T-helper 2 cell treated with Interferon-gamma antibody and Interleukin-4, amounts not matched to agents 100 ng/mL and 5 ng/mL, for 36 hours (primary cell): Measurements from ENCODE around the gene SCRN1. TPM values are rescaled to one million over a fixed set of nuclear protein-coding genes. Genes with fewer than 3 reads are reported as not detected.
"Not testable (repeated sequence)": the region's sequence is repeated elsewhere in the genome, so short reads cannot be mapped to it uniquely, and the experiment has no call there.

Experiments
- intact Hi-C: fragments of 100-400 bp; cut with micrococcal nuclease; formaldehyde crosslinking; loops from one replicate; pipeline ENCODE4 v1.15.1; 2023
- total RNA-seq: library from RNA; stranded (reverse); gene quantifications from 2 replicates; pipeline ENCODE4 v1.2.3, GENCODE V29; 2022

The SCRN1 gene
- total RNA-seq, 1 donor from 2014 or later = 0.48 TPM

DNA sequence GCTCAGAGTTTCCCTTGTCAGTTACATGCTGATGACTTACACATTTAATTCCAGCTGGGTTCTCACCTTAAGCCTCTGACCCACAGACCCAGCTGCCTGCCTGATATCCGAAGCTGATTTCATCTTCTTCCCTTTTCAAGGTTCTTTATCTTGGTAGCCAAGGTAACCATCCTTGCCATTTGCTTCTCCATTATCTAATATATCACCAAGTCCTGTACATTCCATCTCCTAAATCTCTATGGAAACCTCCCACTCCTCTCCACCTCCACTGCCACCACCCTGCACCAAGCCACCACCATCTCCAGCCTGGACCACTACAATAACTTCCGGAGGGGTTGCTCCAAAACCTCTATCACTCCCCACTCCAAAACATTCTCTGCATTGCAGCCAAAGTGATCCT is 19.9 kb downstream of the SCRN1 start:
- intact Hi-C loops = no loop called here

DNA sequence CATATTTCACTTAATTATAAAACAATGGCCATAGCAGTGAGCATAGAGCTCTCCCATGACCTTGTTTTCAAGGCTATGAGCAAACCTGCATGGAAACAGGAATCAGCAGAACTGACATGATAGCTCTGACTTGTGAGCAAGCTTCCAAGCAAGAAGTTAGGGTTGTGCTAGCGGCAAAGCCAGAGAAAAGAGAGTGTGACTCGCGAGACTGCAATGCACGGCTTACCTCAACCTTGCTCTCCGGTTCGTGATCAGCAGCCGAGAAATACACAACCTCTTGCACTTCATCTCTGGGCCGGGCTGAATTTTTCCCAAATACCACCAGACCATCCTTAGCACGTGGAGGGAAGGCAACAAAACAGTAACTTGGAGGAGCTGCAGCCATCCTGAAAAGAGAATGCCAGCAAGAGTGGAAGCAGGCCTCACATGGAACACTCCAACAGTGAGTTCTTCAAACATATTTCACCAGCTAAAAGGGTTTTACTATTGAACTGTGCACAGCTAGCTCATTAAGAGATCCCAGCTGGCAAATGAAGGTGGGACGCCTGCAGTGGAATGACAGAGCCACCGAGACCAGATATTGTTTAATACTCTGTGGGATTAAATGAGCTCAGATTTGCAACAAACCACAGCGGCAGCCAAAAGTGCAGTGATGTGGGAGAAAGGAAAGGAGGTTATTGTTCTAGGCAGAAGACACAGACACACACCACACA is 20.8 kb downstream of the SCRN1 start:
- intact Hi-C loops = no loop called here

DNA sequence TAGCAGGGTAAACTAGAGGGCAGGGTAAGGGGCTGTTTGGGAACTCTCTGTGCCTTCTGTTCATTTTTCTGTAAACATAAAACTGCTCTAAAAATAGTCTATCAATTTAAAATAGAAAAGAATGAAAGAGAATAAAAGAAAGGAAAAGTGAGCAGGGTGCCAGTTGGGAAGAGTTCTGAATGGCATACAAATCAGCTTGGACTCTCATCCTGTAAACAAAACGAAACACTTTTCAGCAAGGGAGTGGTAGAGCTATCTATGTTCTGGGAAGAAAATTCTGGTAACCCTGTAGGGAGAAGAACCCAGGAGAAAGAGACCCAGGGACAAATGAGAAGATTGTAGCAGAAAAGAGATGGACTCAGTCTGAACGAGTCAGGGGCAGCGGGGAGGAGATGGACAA is 24.6 kb downstream of the SCRN1 start:
- intact Hi-C loops = no loop called here

DNA sequence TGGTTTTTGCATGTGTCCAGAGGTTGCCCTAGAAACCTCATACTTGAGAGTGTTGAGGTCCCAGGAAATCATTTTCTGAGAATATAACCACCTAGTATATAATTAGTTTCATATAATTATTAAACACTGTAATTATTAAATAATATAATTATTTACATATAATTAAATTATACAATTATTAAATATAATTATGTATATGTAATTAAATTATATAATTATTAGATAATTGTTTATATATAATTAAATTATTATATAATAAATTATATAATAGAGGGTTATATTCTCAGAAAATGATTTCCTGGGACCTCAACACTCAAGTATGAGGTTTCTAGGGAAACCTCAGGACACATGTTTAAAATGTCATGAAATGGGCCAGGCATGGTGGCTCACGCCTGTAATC is 27.6 kb downstream of the SCRN1 start:
- intact Hi-C loops = no loop called here

DNA sequence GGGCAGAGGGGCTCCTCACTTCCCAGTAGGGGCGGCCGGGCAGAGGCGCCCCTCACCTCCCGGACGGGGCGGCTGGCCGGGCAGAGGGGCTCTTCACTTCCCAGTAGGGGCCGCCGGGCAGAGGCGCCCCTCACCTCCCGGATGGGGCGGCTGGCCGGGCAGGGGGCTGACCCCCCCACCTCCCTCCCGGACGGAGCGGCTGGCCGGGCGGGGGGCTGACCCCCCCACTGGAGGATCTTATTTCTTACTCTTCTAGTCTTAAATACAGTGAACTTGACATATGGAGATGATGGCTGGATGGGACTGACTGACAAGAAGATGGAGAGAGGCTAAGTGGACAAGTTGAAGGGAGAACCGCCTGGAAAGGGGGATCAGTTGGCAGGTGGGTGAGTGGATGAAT is 28.0 kb downstream of the SCRN1 start:
- intact Hi-C loops = not testable (repeated sequence)

DNA sequence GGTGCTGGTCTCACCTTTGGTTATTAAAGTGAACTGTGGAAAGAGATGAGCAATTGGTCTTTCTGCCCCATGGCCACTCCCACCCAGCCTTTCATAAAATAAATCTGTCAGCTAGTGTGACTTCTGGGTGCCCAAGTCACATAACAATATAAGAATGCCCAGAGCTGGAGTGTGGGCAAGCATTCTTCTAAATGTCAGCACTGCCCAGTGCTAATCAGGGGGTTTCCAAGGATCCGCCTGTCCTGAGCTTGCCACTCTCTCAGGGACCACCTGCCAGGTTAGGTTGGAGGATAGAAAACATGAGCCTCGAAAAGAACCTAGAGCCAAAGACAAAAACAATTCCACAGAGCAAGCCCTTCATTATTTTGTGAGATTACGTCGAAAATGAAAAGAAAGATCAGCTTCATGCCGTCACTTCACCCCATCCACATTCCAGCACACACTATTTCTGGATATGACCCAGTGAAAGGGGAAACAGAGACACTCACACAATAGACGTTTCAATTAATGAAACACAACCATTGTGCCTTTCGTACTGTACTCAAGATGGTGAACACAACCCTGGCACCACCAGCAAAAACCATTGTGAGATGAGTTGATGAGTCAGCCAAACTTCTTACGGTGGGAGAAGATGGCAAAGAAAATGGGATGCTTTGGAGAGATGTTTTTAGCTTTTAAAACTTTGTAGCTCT is 30.8 kb downstream of the SCRN1 start:
- intact Hi-C loops = loop anchor here (10.0 kb wide), 1 partner anchor 106 kb away; no protein-coding TSS in a partner anchor

DNA sequence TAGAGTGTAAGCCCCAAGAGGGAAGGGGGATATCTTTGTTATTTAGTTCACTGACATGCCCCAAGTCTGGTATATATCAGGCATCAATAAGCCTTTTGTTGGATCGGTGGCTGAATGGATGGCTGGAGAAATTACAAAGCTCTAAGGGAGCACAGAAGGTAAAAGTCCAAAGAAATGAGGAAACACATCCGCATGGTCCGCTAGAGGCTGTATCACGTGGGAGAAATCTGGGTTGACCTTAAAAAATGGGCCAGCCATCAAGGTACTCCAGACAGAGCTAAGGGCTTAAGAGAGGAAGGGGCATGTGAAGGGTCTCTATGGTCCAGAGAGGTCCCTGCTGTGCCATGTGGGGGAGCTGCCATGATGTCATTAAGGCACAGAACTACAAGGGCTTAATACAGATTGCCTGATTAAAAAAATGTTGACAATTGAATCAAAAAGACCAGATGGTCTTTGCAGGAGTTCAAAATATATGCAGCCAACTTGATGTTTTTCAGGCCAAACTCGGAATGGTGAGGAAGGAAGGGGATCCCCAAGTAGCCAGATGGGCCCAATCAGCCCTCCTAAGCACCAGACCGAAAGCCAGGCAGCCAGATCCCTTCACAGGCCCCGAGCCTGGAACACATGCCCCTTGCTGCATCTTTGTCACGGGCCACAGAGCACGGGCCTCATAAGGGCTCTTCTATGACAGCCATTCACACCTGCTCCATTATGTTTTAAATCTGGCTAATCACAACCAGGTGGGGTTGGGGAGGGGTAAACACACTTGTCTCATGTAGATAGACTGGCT is 31.9 kb downstream of the SCRN1 start:
- intact Hi-C loops = loop anchor here (10.0 kb wide), 1 partner anchor 107 kb away; no protein-coding TSS in a partner anchor

DNA sequence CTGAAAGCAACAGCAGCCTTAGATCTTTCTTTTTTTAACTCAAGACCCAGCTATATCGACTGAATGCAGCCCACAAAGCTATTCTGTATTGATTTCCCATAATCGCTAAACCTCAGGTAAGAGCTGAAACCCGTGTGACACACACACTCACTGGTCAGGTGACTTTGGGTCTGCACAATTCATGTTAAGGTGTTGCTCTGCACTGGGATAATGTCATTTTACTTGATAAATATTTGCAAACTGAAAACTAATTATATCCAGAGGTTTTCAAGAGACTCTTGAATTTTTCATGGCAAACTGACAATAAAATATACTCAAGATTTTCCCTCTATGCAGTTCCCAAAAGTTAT is 33.1 kb downstream of the SCRN1 start:
- intact Hi-C loops = loop anchor here (10.0 kb wide), 1 partner anchor 108 kb away; no protein-coding TSS in a partner anchor

DNA sequence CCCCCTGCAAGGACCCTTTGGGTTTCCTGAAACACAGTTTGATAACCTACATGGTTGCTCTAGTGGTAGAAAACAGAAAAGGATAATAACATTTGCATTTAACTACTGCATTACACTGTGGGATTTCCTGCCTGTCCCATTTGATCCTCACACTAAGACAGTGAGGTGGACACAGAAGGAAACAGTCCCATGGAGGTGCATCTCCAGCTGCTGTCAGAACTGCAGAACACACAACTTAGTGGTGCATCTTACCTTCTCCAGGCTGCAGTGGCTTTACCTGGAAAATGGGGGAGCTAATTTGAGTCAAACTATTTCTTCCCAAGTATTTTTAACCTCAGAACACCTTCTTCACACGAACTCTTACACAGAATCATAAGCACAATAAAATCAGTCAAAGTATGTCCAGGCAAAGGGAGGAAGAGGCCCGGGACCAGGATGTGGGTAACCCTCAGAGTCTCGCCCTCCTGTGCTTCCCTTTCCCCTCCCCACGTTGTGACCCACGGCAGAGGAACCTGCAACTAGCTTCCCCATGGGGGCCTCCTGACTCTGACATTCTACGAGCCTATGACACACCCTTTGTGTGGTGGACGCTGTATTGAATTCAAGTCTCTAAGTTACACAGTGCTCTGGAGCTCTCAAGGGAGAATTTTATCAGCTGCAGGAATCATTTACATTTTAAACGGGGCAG is 33.7 kb downstream of the SCRN1 start:
- intact Hi-C loops = loop anchor here (10.0 kb wide), 1 partner anchor 109 kb away; no protein-coding TSS in a partner anchor

DNA sequence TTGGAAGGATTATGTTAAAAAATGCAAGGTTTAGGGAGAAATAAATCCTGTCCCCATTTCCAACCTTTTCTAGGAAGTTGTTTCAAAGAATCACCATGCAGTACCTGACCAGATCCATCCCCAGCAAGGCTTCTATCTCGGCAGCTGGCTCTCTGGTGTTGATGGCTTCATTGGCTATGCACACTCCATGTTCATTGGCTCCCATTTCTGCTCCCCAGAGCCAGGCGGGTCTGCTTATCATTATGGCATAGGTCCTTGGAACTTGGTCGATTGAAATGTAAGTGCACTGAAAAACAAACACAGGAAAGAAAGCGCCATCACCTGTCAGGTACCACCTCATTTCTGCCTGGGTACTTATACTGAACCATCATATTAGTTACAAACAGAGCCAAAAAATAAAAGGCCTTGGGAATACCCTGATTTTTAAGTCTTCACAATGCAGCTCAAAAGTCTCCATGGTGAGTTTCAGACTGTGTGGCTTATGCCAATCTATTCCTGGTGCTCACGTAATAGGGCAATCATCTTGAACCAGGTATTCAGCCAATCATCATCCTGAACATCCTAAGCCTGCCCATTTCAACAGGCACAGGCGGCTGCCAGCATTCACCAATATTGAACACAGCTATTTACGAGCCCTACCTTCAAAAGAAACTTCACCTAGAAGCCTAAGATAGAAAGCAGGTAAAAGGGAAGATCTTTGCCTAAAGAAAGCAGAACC is 34.4 kb downstream of the SCRN1 start:
- intact Hi-C loops = loop anchor here (10.0 kb wide), 1 partner anchor 110 kb away; no protein-coding TSS in a partner anchor

DNA sequence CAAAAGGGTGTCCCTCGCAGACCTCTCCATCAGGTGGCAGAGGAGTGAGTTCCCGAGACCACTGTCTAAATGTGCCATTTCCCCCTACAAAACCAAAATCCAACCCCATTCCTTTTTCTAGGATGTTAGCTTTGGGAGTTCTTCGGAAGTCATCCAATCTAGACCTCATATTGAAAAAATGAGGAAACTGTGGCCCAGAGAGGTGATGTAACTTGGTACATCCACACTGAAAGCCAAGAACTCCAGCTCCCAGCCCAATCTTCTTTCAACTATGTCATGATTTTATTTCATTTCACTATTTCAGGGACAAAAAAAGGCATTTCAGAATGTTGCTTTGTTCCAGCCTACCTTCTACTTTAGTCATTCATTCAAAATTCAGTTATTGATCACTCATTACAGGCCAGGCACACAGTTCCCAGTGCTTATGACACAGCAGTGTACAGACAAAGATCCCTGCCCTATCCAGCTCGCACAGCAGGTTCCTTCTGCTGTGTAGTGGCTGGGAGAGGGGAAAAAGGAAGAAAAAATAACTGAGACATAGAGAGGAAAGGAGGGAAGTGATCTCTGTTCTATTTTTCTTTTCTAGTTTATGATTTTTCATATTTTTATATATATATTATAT is 35.8 kb downstream of the SCRN1 start:
- intact Hi-C loops = loop anchor here (10.0 kb wide), 1 partner anchor 111 kb away; no protein-coding TSS in a partner anchor

DNA sequence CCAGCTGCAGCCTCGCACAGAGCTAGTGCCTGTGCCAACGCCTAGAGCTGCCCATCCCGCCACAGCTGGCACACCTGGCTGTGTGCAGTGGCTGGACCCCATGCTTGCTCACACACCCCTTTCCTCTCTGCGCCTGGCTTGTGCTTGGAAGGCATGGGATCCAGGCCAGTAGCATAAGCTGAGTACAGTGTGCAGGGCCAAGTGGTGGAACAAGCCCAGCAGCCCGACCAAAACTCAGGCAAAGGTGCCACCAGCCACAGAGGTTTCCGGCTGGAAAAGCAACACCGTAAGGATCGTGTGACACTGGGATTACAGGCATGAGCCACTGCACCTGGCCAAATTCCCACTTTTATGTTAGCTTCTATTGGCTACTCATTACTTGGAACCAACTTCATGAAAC is 38.4 kb downstream of the SCRN1 start:
- intact Hi-C loops = loop anchor here (10.0 kb wide), 1 partner anchor 114 kb away; no protein-coding TSS in a partner anchor

DNA sequence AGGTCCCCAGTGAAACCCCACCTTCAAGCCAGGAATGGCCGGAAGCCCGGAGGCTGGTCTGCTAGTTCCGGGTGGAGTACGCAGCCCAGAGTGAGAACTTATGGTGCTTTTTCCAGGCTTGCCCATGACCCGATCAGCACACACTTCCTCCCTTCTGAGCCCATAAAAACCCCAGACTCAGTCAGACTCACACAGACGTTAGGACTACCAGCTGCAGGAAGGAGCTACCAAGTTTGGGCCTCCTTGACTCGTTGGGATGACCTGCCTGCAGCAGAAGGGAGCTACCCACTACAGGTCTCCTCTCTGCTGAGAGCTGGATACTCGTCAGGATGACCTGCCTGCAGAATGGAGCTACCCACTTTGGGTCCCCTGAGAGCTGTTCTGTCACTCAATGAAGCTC is 39.1 kb downstream of the SCRN1 start:
- intact Hi-C loops = loop anchor here (10.0 kb wide), 1 partner anchor 114 kb away; no protein-coding TSS in a partner anchor

DNA sequence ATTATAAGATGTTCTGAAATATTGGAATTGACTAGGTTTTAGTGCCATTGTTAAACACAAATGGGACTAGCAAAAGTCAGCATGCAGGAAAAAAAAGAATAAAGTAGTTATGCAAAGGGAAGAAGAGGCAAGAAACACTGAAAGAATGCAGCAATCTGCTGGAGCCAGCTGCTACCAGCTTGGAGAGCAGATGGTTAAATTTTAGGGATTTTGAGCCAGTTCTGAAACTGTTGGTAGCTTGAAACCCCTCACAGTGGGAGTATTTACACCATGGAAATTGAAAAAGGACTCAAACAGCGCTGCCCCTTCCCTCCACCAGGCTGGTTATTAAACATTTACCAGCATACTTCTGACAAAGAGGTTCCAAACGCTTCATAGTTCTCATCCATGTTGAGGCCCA is 41.0 kb downstream of the SCRN1 start:
- intact Hi-C loops = no loop called here

DNA sequence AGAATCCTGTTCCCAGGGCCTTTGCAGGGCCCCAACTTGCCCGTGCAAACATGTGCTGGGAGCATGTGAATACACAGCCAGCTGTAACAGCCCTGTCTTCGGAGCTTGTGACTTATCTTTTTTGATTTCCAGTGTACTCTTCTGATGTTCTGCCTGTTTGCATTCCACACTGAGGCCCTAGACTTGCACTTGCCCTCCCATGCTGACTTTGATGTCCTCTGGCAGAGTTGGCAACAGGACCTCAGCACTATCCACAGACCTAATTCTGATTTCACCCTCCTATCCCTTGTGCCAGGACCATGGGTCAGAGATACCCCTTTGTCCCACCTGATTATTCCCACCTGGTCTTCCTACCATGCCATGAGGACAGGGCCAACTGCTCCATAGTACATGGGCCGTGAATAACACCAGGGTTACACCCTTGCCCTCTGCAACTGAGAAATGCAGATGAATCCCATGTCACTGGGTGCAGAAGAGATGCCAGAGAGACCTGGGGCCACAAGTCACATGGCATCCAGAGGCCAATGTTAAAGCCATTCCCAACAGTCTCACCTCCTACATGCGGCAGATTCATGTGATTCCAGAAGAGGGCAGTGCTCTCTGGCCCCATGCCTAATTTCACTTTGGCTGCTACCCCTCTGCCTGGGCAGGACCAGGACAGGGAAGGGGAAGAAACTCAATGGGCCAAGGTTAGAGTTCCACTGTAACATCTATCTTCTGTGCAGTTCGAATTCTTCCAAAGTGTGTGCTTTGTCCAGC is 43.0 kb downstream of the SCRN1 start:
- intact Hi-C loops = no loop called here

DNA sequence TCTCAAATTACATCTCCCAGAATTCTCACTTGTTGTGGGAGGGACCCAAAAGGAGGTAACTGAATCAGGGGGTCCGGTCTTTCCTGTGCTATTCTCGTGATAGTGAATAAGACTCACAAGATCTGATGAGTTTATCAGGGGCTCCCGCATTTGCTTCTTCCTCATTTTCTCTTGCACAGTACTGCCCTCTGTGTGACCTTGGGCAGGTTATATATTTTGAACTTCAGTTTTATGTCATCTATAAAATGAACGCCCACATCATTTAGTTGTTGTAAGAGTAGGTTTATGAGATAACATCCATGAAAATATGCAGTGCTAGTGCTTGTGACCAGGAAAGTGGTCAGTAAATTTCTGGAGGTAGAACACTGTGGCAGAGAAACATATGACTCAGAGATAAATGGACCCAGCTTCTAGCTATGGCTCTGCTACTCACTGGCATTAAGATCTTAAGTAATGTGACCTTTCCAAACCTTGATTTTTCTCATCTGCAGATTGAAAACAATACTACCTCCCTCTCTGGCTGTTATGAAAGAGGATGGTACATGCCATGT is 44.3 kb downstream of the SCRN1 start:
- intact Hi-C loops = no loop called here

DNA sequence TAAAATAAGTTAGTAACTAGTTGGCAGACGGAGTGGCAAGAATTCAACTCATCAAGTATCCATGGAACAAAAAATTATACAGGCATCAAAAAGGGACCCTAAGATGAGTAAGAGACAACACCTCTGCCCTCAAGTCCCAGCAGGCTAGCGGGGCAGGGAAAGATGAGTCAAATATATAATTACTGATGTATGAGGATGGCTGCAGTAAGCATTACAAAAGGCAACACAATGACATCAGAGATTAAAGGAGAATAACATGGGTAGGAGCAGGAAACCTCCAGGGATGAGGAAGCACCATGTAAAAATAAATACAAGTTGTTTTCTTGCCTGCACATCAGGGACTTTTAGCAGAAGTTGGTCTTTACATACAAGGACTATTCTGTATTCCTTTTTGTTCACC is 49.4 kb downstream of the SCRN1 start:
- intact Hi-C loops = no loop called here

DNA sequence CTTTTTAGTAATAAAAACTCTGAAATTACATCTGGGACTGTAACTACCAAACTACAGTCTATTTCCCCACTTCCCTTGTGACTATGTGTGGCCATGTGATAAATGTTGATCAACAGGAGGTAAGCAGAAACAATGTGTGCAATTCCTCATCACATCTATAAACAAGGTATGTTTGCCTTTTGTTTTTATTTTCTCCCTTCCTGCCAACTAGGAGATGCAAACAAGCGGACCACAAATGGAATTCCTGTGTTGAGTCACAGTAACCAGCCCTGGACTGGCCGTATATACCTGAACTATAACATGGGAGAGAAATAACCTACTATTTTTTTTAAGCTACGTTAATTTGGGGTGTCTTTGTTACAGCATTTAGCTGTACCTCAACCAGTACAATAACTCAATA is 52.5 kb downstream of the SCRN1 start:
- intact Hi-C loops = no loop called here

DNA sequence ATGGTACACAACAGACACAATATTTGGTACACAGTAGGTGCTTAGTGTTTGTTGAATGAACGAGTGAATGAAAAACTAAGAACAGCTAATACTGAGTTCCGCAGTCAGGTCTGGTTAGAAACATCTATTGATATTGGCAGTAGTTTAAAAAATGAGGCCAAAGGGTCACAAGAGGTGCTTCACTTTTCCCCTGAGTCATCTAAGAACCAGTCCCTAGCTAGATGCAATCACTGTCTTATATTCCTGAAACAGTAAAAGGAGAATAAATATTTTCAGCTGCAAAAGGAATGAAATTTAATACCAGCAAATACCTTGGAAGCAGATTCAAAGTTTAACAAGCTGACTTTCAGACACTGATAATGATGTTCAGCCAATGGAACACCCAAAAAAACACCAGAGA is 54.5 kb downstream of the SCRN1 start:
- intact Hi-C loops = no loop called here
